A549 (cell line): ENCODE measurements around the gene SNCAIP. TPM values are rescaled to one million over a fixed set of nuclear protein-coding genes. Genes with fewer than 3 reads are reported as not detected.

Source experiments
- ATAC-seq, 2 experiments: fragments of 200-7000 bp in 1 of 2; fragments of >200 bp in 1 of 2; cut with Nextera tagmentation in 1 of 2; cut with Tn5 transposase in 1 of 2; 3 replicates each; pipeline versions ENCODE4 v1.8.0 to v1.9.1; 2018 to 2020; ENCODE audit warnings: mild to moderate bottlenecking in 1 of 2, moderate library complexity in 1 of 2
- CTCF ChIA-PET: fragments of 300-600 bp; sonication (Branson Sonifier 250); formaldehyde crosslinking; extraction: SDS; loops from one replicate; lab custom pipeline; 2021; ENCODE audit warnings: antibody characterized with exemption, inconsistent platforms; lab: Yijun Ruan, JAX
- POLR2A ChIA-PET: fragments of 350-600 bp; formaldehyde crosslinking; extraction: SDS; loops from one replicate; lab custom pipeline; 2021; ENCODE audit warnings: antibody characterized with exemption, inconsistent platforms; lab: Yijun Ruan, JAX
- DNase-seq, 2 experiments: peaks; one replicate each; pipeline versions ENCODE4 v3.0.0 to v3.0.0-alpha.2; 2011 to 2016; ENCODE audit warnings: low read depth in 1 of 2, low spot score in 1 of 2
- FAIRE-seq: peaks from 2 replicates; lab custom pipeline; 2011; peaks lifted over from hg19 to GRCh38; lab: Jason Lieb, UNC
- H3K27ac ChIP-seq, 2 experiments: fragments of >200 bp; sonication (Bioruptor Twin); formaldehyde crosslinking; 3 replicates each; pipeline ENCODE4 v1.5.1; 2016 to 2017
- H3K4me1 ChIP-seq: fragments of >200 bp; sonication (Bioruptor Twin); formaldehyde crosslinking; 3 replicates; pipeline ENCODE4 v1.6.1; 2016
- H3K4me2 ChIP-seq: fragments of >200 bp; sonication (Bioruptor Twin); formaldehyde crosslinking; 3 replicates; pipeline ENCODE4 v1.6.1; 2016
- H3K4me3 ChIP-seq: fragments of >200 bp; sonication (Bioruptor Twin); formaldehyde crosslinking; 3 replicates; pipeline ENCODE4 v1.5.1; 2016
- H3K9me3 ChIP-seq: fragments of >200 bp; sonication (Bioruptor Twin); formaldehyde crosslinking; 3 replicates; pipeline ENCODE4 v1.6.1; 2016
- CBX2 ChIP-seq: fragments of 200-600 bp; sonication (generic); IDR thresholded peaks from 2 replicates; pipeline ENCODE4 v1.6.1; 2016; ENCODE audit warnings: low read depth, mild to moderate bottlenecking, borderline replicate concordance
- CHD2 ChIP-seq: fragments of 150-350 bp; IDR thresholded peaks from 2 replicates; pipeline ENCODE4 v1.6.1; 2014; ENCODE audit warnings: low read length; ENCODE audit not compliant: partially characterized antibody
- EHF ChIP-seq: fragments of 250-450 bp; sonication (Bioruptor Pico); IDR thresholded peaks from 2 replicates; pipeline ENCODE4 v1.5.0; 2020; ENCODE audit warnings: mild to moderate bottlenecking
- EHMT2 ChIP-seq: fragments of 200-600 bp; sonication (generic); IDR thresholded peaks from 2 replicates; pipeline ENCODE4 v1.6.1; 2016; ENCODE audit warnings: antibody characterized with exemption, low read depth, mild to moderate bottlenecking, moderate library complexity
- EP300 ChIP-seq, 2 experiments: fragments of >200 bp; sonication (Bioruptor Twin); formaldehyde crosslinking; IDR thresholded peaks; 2 replicates in 1 of 2; 3 replicates in 1 of 2; pipeline ENCODE4 v1.6.1; 2016 to 2017
- ESRRA ChIP-seq: fragments of 150-350 bp; IDR thresholded peaks from 2 replicates; pipeline ENCODE4 v1.6.1; 2014; ENCODE audit warnings: mild to moderate bottlenecking, low read length, borderline replicate concordance
- FOSL2 ChIP-seq, 2 experiments: fragments of 450-650 bp in 1 of 2; fragments of >200 bp in 1 of 2; sonication (Bioruptor Twin) in 1 of 2; formaldehyde crosslinking; IDR thresholded peaks; 2 replicates each; pipeline versions ENCODE4 v1.5.0 to v1.6.1; 2016 to 2020; ENCODE audit warnings: mild to moderate bottlenecking in 1 of 2, moderate library complexity in 1 of 2
- FOXS1 ChIP-seq: fragments of 250-450 bp; sonication (Bioruptor Pico); IDR thresholded peaks from 2 replicates; pipeline ENCODE4 v1.5.0; 2020; ENCODE audit warnings: mild to moderate bottlenecking, moderate library complexity
- GATA3 ChIP-seq: IDR thresholded peaks from 2 replicates; pipeline ENCODE4 v1.6.1; 2012; ENCODE audit warnings: borderline replicate concordance
- HOXB13 ChIP-seq: fragments of 250-450 bp; sonication (Bioruptor Pico); IDR thresholded peaks from 2 replicates; pipeline ENCODE4 v1.5.0; 2020; ENCODE audit warnings: low read depth, mild to moderate bottlenecking, moderate library complexity
- HOXB5 ChIP-seq: fragments of 250-450 bp; sonication (Bioruptor Pico); IDR thresholded peaks from 2 replicates; pipeline ENCODE4 v1.5.0; 2020; ENCODE audit warnings: mild to moderate bottlenecking, moderate library complexity
- JUN ChIP-seq, 2 experiments: fragments of >200 bp; sonication (Bioruptor Twin); formaldehyde crosslinking; IDR thresholded peaks; 2 replicates in 1 of 2; 3 replicates in 1 of 2; pipeline ENCODE4 v1.6.1; 2016 to 2017
- JUNB ChIP-seq: fragments of >200 bp; sonication (Bioruptor Twin); formaldehyde crosslinking; IDR thresholded peaks from 2 replicates; pipeline ENCODE4 v1.6.1; 2016
- KDM1A ChIP-seq: fragments of 200-600 bp; sonication (generic); IDR thresholded peaks from 2 replicates; pipeline ENCODE4 v1.6.1; 2016; ENCODE audit warnings: low read depth, mild to moderate bottlenecking
- MAZ ChIP-seq: fragments of 150-350 bp; IDR thresholded peaks from 2 replicates; pipeline ENCODE4 v1.6.1; 2014; ENCODE audit warnings: antibody characterized with exemption, low read depth, low read length, borderline replicate concordance
- MYC ChIP-seq: IDR thresholded peaks from 2 replicates; pipeline ENCODE4 v1.6.1; 2012; ENCODE audit warnings: mild to moderate bottlenecking, inconsistent platforms, low read length, improper control_type of control experiment, borderline replicate concordance
- NFE2L2 ChIP-seq: fragments of 150-350 bp; conservative IDR thresholded peaks from 2 replicates; pipeline ENCODE4 v1.6.1; 2014; ENCODE audit warnings: low read length
- NPAS2 ChIP-seq: fragments of 250-450 bp; sonication (Bioruptor Pico); IDR thresholded peaks from 2 replicates; pipeline ENCODE4 v1.8.0; 2022; ENCODE audit warnings: mild to moderate bottlenecking, moderate library complexity, borderline replicate concordance
- NR3C1 ChIP-seq: fragments of >200 bp; sonication (Bioruptor Twin); formaldehyde crosslinking; IDR thresholded peaks from 3 replicates; pipeline ENCODE4 v1.6.1; 2017
- RAD21 ChIP-seq, 2 experiments: fragments of >200 bp in 1 of 2; sonication (Bioruptor Twin) in 1 of 2; formaldehyde crosslinking in 1 of 2; IDR thresholded peaks in 1 of 2; conservative IDR thresholded peaks in 1 of 2; 2 replicates in 1 of 2; 3 replicates in 1 of 2; pipeline ENCODE4 v1.6.1; 2012 to 2018; ENCODE audit warnings: inconsistent platforms in 1 of 2
- RARB ChIP-seq: fragments of 250-450 bp; sonication (Bioruptor Pico); IDR thresholded peaks from 2 replicates; pipeline ENCODE4 v1.8.0; 2021; ENCODE audit warnings: mild to moderate bottlenecking, moderate library complexity
- RFX5 ChIP-seq: fragments of 450-650 bp; IDR thresholded peaks from 2 replicates; pipeline ENCODE4 v1.7.1; 2014; ENCODE audit warnings: antibody characterized with exemption, mild to moderate bottlenecking, moderate library complexity
- SMC3 ChIP-seq: fragments of >200 bp; sonication (Bioruptor Twin); formaldehyde crosslinking; IDR thresholded peaks from 3 replicates; pipeline ENCODE4 v1.6.1; 2018; ENCODE audit warnings: inconsistent platforms
- SREBF2 ChIP-seq: fragments of 450-650 bp; IDR thresholded peaks from 2 replicates; pipeline ENCODE4 v1.6.1; 2014; ENCODE audit warnings: mild to moderate bottlenecking, moderate library complexity
- TFCP2L1 ChIP-seq: fragments of 250-450 bp; sonication (Bioruptor Pico); IDR thresholded peaks from 2 replicates; pipeline ENCODE4 v1.5.0; 2021; ENCODE audit warnings: mild to moderate bottlenecking
- TP53 ChIP-seq: fragments of 250-450 bp; sonication (Bioruptor Pico); IDR thresholded peaks from 2 replicates; pipeline ENCODE4 v1.5.0; 2021; ENCODE audit warnings: mild to moderate bottlenecking, moderate library complexity
- ZC3H11A ChIP-seq: fragments of 450-650 bp; IDR thresholded peaks from 2 replicates; pipeline ENCODE4 v1.6.1; 2014; ENCODE audit warnings: antibody characterized with exemption, mild to moderate bottlenecking
- ZFP36 ChIP-seq: fragments of 450-650 bp; IDR thresholded peaks from 2 replicates; pipeline ENCODE4 v1.6.1; 2014; ENCODE audit warnings: borderline replicate concordance; ENCODE audit not compliant: partially characterized antibody
- WGBS: methylation state at CpG from one replicate; pipeline ENCODE4 v1.1.6; 2017; ENCODE audit errors: missing lambda C conversion rate; 5-methylcytosine and 5-hydroxymethylcytosine counted together
- polyA plus RNA-seq, 4 experiments: library from polyadenylated mRNA; depleted of rRNA in 3 of 4; stranded (reverse); fragments of >200 nt; fragmentation: RNase III in 1 of 4; extraction: RNeasy Plus Mini Kit Qiagen cat#74134 plus additional on column Dnase treatment in 1 of 4; gene quantifications; 2 replicates in 3 of 4; 3 replicates in 1 of 4; pipeline ENCODE4 v1.2.3, GENCODE V29; 2011 to 2017
- TF ChIP-seq, protein P1 (sequence below): fragments of >200 bp; sonication (Bioruptor Twin); formaldehyde crosslinking; IDR thresholded peaks from 3 replicates; pipeline ENCODE4 v1.5.1; 2016
- TF ChIP-seq, protein P2 (sequence below): IDR thresholded peaks from 2 replicates; pipeline ENCODE4 v1.6.1; 2012
- TF ChIP-seq, protein P3 (sequence below): fragments of 250-450 bp; sonication (Bioruptor Pico); IDR thresholded peaks from 2 replicates; pipeline ENCODE4 v1.5.0; 2020; ENCODE audit warnings: low read depth, mild to moderate bottlenecking, moderate library complexity
- TF ChIP-seq, protein P4 (sequence below): fragments of 150-350 bp; IDR thresholded peaks from 2 replicates; pipeline ENCODE4 v1.6.1; 2014; ENCODE audit warnings: low read depth, mild to moderate bottlenecking, low read length

SNCAIP gene
- polyA plus RNA-seq, 2 of the 4 experiments (the other 2 are of a cell fraction) = 0.03 to 0.04 TPM

GRCh38 chr5:122350496-122350895 lies 38.5 kb downstream of the SNCAIP start:
- FAIRE-seq (no peak), ATAC-seq (no peak), DNase-seq (no peak)
- H3K4me3 ChIP-seq = no peak overlapping the region
- no peak for TF ChIP-seq ZC3H11A
- no peak for TF ChIP-seq RARB (CRISPR knock-in tag)
- TF ChIP-seq JUNB = no peak
- TF ChIP-seq, protein P1, sequence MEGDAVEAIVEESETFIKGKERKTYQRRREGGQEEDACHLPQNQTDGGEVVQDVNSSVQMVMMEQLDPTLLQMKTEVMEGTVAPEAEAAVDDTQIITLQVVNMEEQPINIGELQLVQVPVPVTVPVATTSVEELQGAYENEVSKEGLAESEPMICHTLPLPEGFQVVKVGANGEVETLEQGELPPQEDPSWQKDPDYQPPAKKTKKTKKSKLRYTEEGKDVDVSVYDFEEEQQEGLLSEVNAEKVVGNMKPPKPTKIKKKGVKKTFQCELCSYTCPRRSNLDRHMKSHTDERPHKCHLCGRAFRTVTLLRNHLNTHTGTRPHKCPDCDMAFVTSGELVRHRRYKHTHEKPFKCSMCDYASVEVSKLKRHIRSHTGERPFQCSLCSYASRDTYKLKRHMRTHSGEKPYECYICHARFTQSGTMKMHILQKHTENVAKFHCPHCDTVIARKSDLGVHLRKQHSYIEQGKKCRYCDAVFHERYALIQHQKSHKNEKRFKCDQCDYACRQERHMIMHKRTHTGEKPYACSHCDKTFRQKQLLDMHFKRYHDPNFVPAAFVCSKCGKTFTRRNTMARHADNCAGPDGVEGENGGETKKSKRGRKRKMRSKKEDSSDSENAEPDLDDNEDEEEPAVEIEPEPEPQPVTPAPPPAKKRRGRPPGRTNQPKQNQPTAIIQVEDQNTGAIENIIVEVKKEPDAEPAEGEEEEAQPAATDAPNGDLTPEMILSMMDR = no peak
- TF ChIP-seq RFX5 = no peak
- TF ChIP-seq TP53 (CRISPR knock-in tag) = no peak
- no peak for TF ChIP-seq NFE2L2
- TF ChIP-seq, protein P2, sequence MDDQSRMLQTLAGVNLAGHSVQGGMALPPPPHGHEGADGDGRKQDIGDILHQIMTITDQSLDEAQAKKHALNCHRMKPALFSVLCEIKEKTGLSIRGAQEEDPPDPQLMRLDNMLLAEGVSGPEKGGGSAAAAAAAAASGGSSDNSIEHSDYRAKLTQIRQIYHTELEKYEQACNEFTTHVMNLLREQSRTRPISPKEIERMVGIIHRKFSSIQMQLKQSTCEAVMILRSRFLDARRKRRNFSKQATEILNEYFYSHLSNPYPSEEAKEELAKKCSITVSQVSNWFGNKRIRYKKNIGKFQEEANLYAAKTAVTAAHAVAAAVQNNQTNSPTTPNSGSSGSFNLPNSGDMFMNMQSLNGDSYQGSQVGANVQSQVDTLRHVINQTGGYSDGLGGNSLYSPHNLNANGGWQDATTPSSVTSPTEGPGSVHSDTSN = no peak
- no peak for TF ChIP-seq NR3C1
- TF ChIP-seq CHD2 = no peak
- TF ChIP-seq GATA3 = no peak
- TF ChIP-seq EHMT2 = no peak
- no peak for TF ChIP-seq MYC
- TF ChIP-seq SREBF2 = no peak
- TF ChIP-seq EP300 (IDR thresholded peaks at IDR 0.05) = no peak
- TF ChIP-seq, protein P3, sequence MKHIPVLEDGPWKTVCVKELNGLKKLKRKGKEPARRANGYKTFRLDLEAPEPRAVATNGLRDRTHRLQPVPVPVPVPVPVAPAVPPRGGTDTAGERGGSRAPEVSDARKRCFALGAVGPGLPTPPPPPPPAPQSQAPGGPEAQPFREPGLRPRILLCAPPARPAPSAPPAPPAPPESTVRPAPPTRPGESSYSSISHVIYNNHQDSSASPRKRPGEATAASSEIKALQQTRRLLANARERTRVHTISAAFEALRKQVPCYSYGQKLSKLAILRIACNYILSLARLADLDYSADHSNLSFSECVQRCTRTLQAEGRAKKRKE (CRISPR knock-in tag) = no peak
- no peak for TF ChIP-seq HOXB5 (CRISPR knock-in tag)
- TF ChIP-seq KDM1A = no peak
- no peak for TF ChIP-seq MAZ
- 11% methylated on average over 3 of the region's 3 CpGs for whole genome bisulfite sequencing
- no peak overlapping the region for H3K27ac ChIP-seq
- no peak overlapping the region for H3K4me2 ChIP-seq
- H3K4me1 ChIP-seq = no peaks in the 10 kb centered on the region
- CTCF ChIA-PET = no interaction called here
- H3K9me3 ChIP-seq = no peaks in the 10 kb centered on the region
- POLR2A ChIA-PET = no interaction called here

DNA sequence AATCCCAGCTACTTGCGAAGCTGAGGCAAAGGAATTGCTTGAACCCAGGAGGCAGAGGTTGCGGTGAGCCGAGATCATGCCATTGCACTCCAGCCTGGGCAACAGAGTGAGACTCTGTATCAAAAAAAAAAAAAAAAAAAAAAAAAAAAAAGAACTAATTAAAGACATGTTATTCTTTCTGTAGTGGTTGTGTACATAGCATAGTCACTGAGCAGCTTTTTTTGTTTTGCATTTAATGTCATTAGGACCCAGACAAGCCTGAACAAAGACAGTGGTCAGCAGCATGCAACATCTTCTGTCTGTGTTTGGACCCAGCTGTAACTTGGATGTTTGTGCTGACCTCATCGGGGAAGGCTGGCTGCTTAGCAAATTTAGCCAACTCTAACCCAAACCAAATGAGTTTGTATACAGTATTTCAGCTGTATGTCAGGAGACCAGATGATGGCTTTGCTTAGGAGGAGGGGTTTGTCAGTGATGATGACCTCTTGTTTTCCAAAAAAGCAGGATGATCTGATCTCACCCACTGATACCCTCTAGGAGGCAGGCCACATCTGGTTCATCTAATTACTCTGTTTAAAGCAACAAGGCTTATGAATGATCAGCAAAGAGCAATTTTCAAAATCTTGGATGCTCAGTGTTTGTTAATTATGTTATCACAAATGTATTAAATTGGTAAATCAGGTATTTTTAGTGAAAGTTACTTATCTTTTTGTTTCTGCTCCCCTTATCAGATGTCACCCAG lies 39.5 kb downstream of the SNCAIP start:
- Histone ChIP-seq H3K27ac (no peak overlapping the region), H3K4me1 (no peaks in the 10 kb centered on the region), H3K9me3 (no peaks in the 10 kb centered on the region), H3K4me3 (no peak overlapping the region), H3K4me2 (no peak overlapping the region)
- ATAC-seq (no peak), FAIRE-seq (no peak), DNase-seq (no peak)
- TF ChIP-seq, protein P4, sequence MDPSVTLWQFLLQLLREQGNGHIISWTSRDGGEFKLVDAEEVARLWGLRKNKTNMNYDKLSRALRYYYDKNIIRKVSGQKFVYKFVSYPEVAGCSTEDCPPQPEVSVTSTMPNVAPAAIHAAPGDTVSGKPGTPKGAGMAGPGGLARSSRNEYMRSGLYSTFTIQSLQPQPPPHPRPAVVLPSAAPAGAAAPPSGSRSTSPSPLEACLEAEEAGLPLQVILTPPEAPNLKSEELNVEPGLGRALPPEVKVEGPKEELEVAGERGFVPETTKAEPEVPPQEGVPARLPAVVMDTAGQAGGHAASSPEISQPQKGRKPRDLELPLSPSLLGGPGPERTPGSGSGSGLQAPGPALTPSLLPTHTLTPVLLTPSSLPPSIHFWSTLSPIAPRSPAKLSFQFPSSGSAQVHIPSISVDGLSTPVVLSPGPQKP = no peak
- no peak for TF ChIP-seq TFCP2L1 (CRISPR knock-in tag)
- TF ChIP-seq SMC3 = no peak
- no peak for TF ChIP-seq FOXS1 (CRISPR knock-in tag)
- TF ChIP-seq HOXB13 (CRISPR knock-in tag) = no peak
- TF ChIP-seq CBX2 = no peak
- TF ChIP-seq ZFP36 = no peak
- TF ChIP-seq NPAS2 (CRISPR knock-in tag) = no peak
- TF ChIP-seq SREBF2 = no peak
- no peak for TF ChIP-seq JUN (IDR thresholded peaks at IDR 0.05)
- no peak for TF ChIP-seq ESRRA
- no peak for TF ChIP-seq FOSL2 (IDR thresholded peaks at IDR 0.05)
- no peak for TF ChIP-seq FOSL2 (CRISPR knock-in tag; IDR thresholded peaks at IDR 0.05)
- no peak for TF ChIP-seq EP300 (IDR thresholded peaks at IDR 0.05)
- no peak for TF ChIP-seq RAD21 (conservative IDR thresholded peaks at IDR 0.05 in 1 of 2, IDR thresholded peaks at IDR 0.05 in 1 of 2)
- no peak for TF ChIP-seq EHF
- ChIA-PET POLR2A (no interaction called here), CTCF (no interaction called here)
- WGBS = 47% methylated on average over 4 of the region's 4 CpGs
